ENCODE measurements around the gene THSD4.

Gene THSD4

GRCh38 chr15:71088155-71088554 is 27.1 kb upstream of the THSD4 start:
- no peak for TF ChIP-seq CTCF (conservative IDR thresholded peaks at IDR 0.05; ENCODE audit: low read depth, low read length)
- DNase-seq (ENCODE audit: low read depth) = no peak

GRCh38 chr15:71088683-71089082 is 26.6 kb upstream of the THSD4 start:
- DNase-seq (ENCODE audit: low read depth) = no peak
- TF ChIP-seq CTCF (conservative IDR thresholded peaks at IDR 0.05; ENCODE audit: low read depth, low read length) = no peak

More at GRCh38 chr15:71088155-71088554, 27.1 kb upstream of the THSD4 start:
- H3K4me3 ChIP-seq (ENCODE audit: low read length) = no peak overlapping the region

GRCh38 chr15:71089801-71090200 is 25.5 kb upstream of the THSD4 start:
- no peak overlapping the region for H3K4me3 ChIP-seq (ENCODE audit: low read length)
- no peak for TF ChIP-seq CTCF (conservative IDR thresholded peaks at IDR 0.05; ENCODE audit: low read depth, low read length)
- DNase-seq (ENCODE audit: low read depth) = no peak

More at GRCh38 chr15:71088683-71089082, 26.6 kb upstream of the THSD4 start:
- no peak overlapping the region for H3K4me3 ChIP-seq (ENCODE audit: low read length)

- no peak for DNase-seq (ENCODE audit: low read depth)
- H3K4me3 ChIP-seq (ENCODE audit: low read length) = no peak overlapping the region
- TF ChIP-seq CTCF (conservative IDR thresholded peaks at IDR 0.05; ENCODE audit: low read depth, low read length) = no peak
Observed at GRCh38 chr15:71091601-71092000, 23.7 kb upstream of the THSD4 start.

- H3K4me3 ChIP-seq (ENCODE audit: low read length) = no peak overlapping the region
- no peak for TF ChIP-seq CTCF (conservative IDR thresholded peaks at IDR 0.05; ENCODE audit: low read depth, low read length)
- DNase-seq (ENCODE audit: low read depth) = no peak
Observed at GRCh38 chr15:71092056-71092600, 23.1 kb upstream of the THSD4 start.

GRCh38 chr15:71093054-71094024 is 21.9 kb upstream of the THSD4 start:
- peak; percentile 87 for DNase-seq (ENCODE audit: low read depth)
- TF ChIP-seq CTCF (conservative IDR thresholded peaks at IDR 0.05; ENCODE audit: low read depth, low read length) = no peak
- H3K4me3 ChIP-seq (ENCODE audit: low read length) = no peak overlapping the region

Measured in retinal pigment epithelial cell (primary cell).